Adrenal gland (tissue), 12 donors: ENCODE data around the gene RFX1. TPM values are rescaled to one million over a fixed set of nuclear protein-coding genes. Genes with fewer than 3 reads are reported as not detected.
"Not testable (repeated sequence)": the region's sequence is repeated elsewhere in the genome, so short reads cannot be mapped to it uniquely, and the experiment has no call there.

ENCODE experiments used
- DNase-seq, 7 donors: peaks; one replicate each; pipeline ENCODE4 v3.0.0-alpha.2; 2019 to 2020
- H3K27ac ChIP-seq, 5 donors: fragments of 200-600 bp; sonication (generic) in 4 of 5; 1 replicate in 3 of 5; 2 replicates in 2 of 5; pipeline versions ENCODE4 v1.5.1 to v1.8.0; 2016 to 2020; ENCODE audit warnings: mild to moderate bottlenecking in 1 of 5
- H3K27me3 ChIP-seq: fragments of 200-600 bp; 2 replicates; pipeline ENCODE4 v1.8.0; 2021
- H3K36me3 ChIP-seq, 2 donors: fragments of 200-600 bp; replicated peaks in 1 of 2; 1 replicate in 1 of 2; 2 replicates in 1 of 2; pipeline versions ENCODE4 v1.5.1 to v1.8.0; 2018 to 2022
- H3K4me1 ChIP-seq, 2 donors: fragments of 200-600 bp; replicated peaks in 1 of 2; 1 replicate in 1 of 2; 2 replicates in 1 of 2; pipeline versions ENCODE4 v1.5.1 to v1.8.0; 2018 to 2021
- H3K4me3 ChIP-seq, 4 donors: fragments of 200-600 bp; sonication (generic) in 3 of 4; one replicate each; pipeline ENCODE4 v1.5.1; 2016 to 2018
- H3K9me3 ChIP-seq, 3 donors: fragments of 200-600 bp; sonication (generic) in 1 of 3; replicated peaks in 1 of 3; 1 replicate in 2 of 3; 2 replicates in 1 of 3; pipeline versions ENCODE4 v1.5.1 to v1.8.0; 2016 to 2021
- POLR2A ChIP-seq, 2 donors: fragments of 450-650 bp; IDR thresholded peaks; one replicate each; pipeline ENCODE4 v1.6.1; 2017; ENCODE audit warnings: antibody characterized with exemption in 2 of 2, mild to moderate bottlenecking in 2 of 2, moderate library complexity in 1 of 2
- WGBS, 4 donors: extraction: QIAGEN DNeasy Blood & Tissue Kit in 2 of 4; methylation state at CpG; one replicate each; pipeline versions ENCODE4 v1.1.5 to v1.1.7; 2013 to 2017; 5-methylcytosine and 5-hydroxymethylcytosine counted together
- intact Hi-C, 2 donors: fragments of 100-400 bp; cut with DNase I; formaldehyde crosslinking; loops; one replicate each; pipeline versions ENCODE4 v1.14.1 to v1.15.0; 2022 to 2023
- polyA plus RNA-seq, 3 donors: library from polyadenylated mRNA; stranded (reverse); fragments of 200-250 nt in 2 of 3; fragments of 350-450 nt in 1 of 3; fragmentation: Illumina TruSeq in 1 of 3; extraction: RNeasy Lipid Tissue Mini Kit (QIAGEN cat#74804) in 1 of 3; gene quantifications; one replicate each; pipeline ENCODE4 v1.2.3, GENCODE V29; 2013 to 2014
- total RNA-seq, 9 donors: library from RNA; depleted of rRNA in 4 of 9; stranded (reverse); fragments of >200 nt in 4 of 9; fragments of 120-200 nt in 1 of 9; fragmentation: NEBNext Ultra II Directional in 1 of 9; extraction: Animal tissue kit (Norgen Biotek cat#: 25700) in 1 of 9; gene quantifications; one replicate each; pipeline versions ENCODE4 v1.1.0 to v1.2.4, GENCODE V29; 2013 to 2023
- TF ChIP-seq, protein P1 (sequence below), 6 experiments: fragments of 450-650 bp in 4 of 6; fragments of 200-600 bp in 2 of 6; sonication (generic) in 1 of 6; IDR thresholded peaks; 1 replicate in 5 of 6; 2 replicates in 1 of 6; pipeline versions ENCODE4 v1.5.1 to v1.8.0; 2016 to 2021; ENCODE audit warnings: antibody characterized with exemption in 6 of 6, mild to moderate bottlenecking in 2 of 6, moderate library complexity in 1 of 6
- donor health status: healthy with polysubstance abuse.
- donor health status: Bipolar disorder and iron deficiency.
- donor health status: DM: yes; HTN: yes; CAD: no.
- donor health status: DM: no; HTN: no; CAD: no.
- donor health status: DM: no; HTN: no; CAD: no.
- donor health status: DM: yes; HTN: yes; CAD: no.

RFX1 gene
- total and polyA plus RNA-seq, 12 donors = 1.4 to 21.4 (median 7.0) TPM

- Histone ChIP-seq H3K9me3 (no peaks in the 10 kb centered on the region), H3K4me1 (peaks cover 0 to 4% of the 10 kb centered on the region in 2 donors), H3K36me3 (no peaks in the 10 kb centered on the region), H3K27me3 (peaks cover 3% of the 10 kb centered on the region), H3K4me3 (no peak overlapping the region), H3K27ac (no peak overlapping the region)
- no peak for DNase-seq
- WGBS, 4 donors = 90 to 100% (median 96%) methylated on average over 1 to 11 of the region's 11 CpGs
- intact Hi-C loops = loop anchor here (10.0 kb wide), 2 partner anchors 169 to 459 kb away; no protein-coding TSS in a partner anchor
- TF ChIP-seq POLR2A (IDR thresholded peaks at IDR 0.05) = no peak
- TF ChIP-seq, protein P1, sequence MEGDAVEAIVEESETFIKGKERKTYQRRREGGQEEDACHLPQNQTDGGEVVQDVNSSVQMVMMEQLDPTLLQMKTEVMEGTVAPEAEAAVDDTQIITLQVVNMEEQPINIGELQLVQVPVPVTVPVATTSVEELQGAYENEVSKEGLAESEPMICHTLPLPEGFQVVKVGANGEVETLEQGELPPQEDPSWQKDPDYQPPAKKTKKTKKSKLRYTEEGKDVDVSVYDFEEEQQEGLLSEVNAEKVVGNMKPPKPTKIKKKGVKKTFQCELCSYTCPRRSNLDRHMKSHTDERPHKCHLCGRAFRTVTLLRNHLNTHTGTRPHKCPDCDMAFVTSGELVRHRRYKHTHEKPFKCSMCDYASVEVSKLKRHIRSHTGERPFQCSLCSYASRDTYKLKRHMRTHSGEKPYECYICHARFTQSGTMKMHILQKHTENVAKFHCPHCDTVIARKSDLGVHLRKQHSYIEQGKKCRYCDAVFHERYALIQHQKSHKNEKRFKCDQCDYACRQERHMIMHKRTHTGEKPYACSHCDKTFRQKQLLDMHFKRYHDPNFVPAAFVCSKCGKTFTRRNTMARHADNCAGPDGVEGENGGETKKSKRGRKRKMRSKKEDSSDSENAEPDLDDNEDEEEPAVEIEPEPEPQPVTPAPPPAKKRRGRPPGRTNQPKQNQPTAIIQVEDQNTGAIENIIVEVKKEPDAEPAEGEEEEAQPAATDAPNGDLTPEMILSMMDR (IDR thresholded peaks at IDR 0.05) = no peak
These were observed 47.4 kb upstream of the RFX1 start for GRCh38 chr19:14053500-14053899.

- Histone ChIP-seq H3K9me3 (no peaks in the 10 kb centered on the region), H3K36me3 (no peaks in the 10 kb centered on the region), H3K27me3 (no peaks in the 10 kb centered on the region), H3K27ac (no peak overlapping the region), H3K4me3 (no peak overlapping the region), H3K4me1 (peaks cover 0 to 4% of the 10 kb centered on the region in 2 donors)
- no peak for TF ChIP-seq POLR2A (IDR thresholded peaks at IDR 0.05)
- TF ChIP-seq, protein P1 (IDR thresholded peaks at IDR 0.05) = no peak
- intact Hi-C loops = loop anchor here (10.0 kb wide), 2 partner anchors 168 to 458 kb away; no protein-coding TSS in a partner anchor
- DNase-seq = no peak
- 88 to 98% (median 92%) methylated on average over 3 of the region's 3 CpGs for WGBS, 4 donors
These were observed 46.9 kb upstream of the RFX1 start for GRCh38 chr19:14053032-14053431.

GRCh38 chr19:14052470-14052869 is 46.4 kb upstream of the RFX1 start:
- no peak for TF ChIP-seq POLR2A (IDR thresholded peaks at IDR 0.05)
- TF ChIP-seq, protein P1 (IDR thresholded peaks at IDR 0.05) = no peak
- Histone ChIP-seq H3K27ac (no peak overlapping the region), H3K4me3 (no peak overlapping the region), H3K4me1 (no peaks in the 10 kb centered on the region), H3K27me3 (no peaks in the 10 kb centered on the region), H3K9me3 (no peaks in the 10 kb centered on the region), H3K36me3 (no peaks in the 10 kb centered on the region)
- DNase-seq = no peak
- intact Hi-C loops = loop anchor here (10.0 kb wide), 2 partner anchors 168 to 458 kb away; no protein-coding TSS in a partner anchor
- 81 to 84% (median 84%) methylated on average over 6 of the region's 6 CpGs for WGBS, 4 donors

- Histone ChIP-seq H3K4me1 (no peaks in the 10 kb centered on the region), H3K9me3 (no peaks in the 10 kb centered on the region), H3K27ac (no peak overlapping the region), H3K4me3 (no peak overlapping the region), H3K36me3 (no peaks in the 10 kb centered on the region), H3K27me3 (no peaks in the 10 kb centered on the region)
- intact Hi-C loops = loop anchor here (10.0 kb wide), 2 partner anchors 167 to 457 kb away; no protein-coding TSS in a partner anchor
- TF ChIP-seq POLR2A (IDR thresholded peaks at IDR 0.05) = no peak
- TF ChIP-seq, protein P1 (IDR thresholded peaks at IDR 0.05) = no peak
- 72 to 87% (median 82%) methylated on average over 7 to 9 of the region's 9 CpGs; no CpG with 5 or more reads in 1 of the 4 donors for WGBS, 4 donors
- no peak for DNase-seq
These were observed 45.9 kb upstream of the RFX1 start for GRCh38 chr19:14051980-14052379.

DNA sequence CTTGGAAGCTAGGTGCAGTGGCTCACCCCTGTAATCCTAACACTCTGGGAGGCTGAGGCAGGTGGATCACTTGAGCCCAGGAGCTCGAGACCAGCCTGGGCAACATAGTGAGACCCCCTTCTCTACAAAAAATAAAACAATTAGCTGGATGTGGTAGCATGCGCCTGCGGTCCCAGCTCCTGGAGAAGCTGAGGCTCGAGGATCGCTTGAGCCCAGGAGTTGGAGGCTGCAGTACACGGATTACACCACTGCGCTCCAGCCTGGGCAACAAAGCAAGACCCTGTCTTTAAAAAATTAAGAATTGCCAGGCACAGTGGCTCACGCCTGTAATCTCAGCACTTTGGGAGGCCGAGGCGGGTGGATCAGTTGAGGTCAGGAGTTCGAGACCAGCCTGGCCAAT is 44.8 kb upstream of the RFX1 start:
- intact Hi-C loops = loop anchor here (10.0 kb wide), 2 partner anchors 166 to 456 kb away; no protein-coding TSS in a partner anchor

More for the DNA sequence above, 44.8 kb upstream of the RFX1 start:
- not testable (repeated sequence) for H3K36me3 ChIP-seq, H3K4me3 ChIP-seq, H3K9me3 ChIP-seq, H3K4me1 ChIP-seq, DNase-seq, H3K27ac ChIP-seq, H3K27me3 ChIP-seq
- WGBS, 4 donors = 63 to 88% (median 87%) methylated on average over 4 to 11 of the region's 11 CpGs
